ENCODE measurements around the gene TMEM40. TPM values are rescaled to one million over a fixed set of nuclear protein-coding genes. Genes with fewer than 3 reads are reported as not detected.
A peak's percentile ranks its signal among the peaks of the same experiment; 100 is the strongest.

Gene TMEM40
- polyA plus RNA-seq, 1 of the 3 experiments (the other 2 are of a cell fraction): 0.05 TPM

DNA sequence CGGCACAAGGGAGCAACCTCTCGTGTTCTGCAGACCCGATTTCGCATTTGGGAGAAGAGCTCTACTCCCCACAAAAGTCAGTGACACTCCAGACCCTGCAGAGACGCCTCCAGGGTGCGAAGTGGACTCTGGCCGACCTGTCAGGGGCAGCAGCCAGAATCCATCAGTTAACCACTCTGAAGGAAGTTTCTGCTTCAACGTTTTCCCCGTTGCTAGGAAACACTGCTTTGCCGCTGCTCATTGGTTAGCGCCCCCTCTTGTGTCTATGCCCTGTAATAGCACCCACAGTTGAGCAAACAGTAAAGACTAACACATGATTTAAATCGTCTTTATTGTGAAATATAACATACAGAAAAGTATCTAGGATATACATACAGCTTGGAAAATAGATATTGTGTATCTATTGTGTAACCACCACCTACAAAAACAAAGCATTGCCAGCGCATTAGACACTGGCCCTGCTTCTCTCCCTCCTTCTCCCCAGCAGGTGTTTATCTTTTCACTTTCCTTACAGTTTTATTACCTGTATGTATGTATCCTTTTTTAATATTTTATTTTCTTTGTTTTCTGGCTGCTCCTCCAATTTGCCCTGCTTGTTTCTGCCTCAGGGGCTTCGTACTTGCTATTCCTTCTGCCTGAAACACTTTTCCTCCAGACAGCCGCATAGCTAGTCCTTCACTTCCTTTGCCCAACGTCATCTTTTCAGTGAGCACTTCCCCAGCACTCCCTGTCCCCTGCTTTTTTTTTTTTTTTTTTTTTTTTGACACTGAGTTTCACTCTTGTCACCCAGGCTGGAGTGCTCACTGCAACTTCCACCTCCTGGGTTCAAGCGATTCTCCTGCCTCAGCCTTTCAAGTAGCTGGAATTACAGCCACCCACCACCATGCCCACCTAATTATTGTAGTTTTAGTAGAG, 38.8 kb downstream of the TMEM40 start (continued):
- TF ChIP-seq EZH2phosphoT487 (IDR thresholded peaks at IDR 0.05; ENCODE audit: borderline replicate concordance, low read depth): no peak
- TF ChIP-seq TEAD4 (IDR thresholded peaks at IDR 0.05; ENCODE audit: borderline replicate concordance, insufficient read depth): no peak
- TF ChIP-seq, protein P1, sequence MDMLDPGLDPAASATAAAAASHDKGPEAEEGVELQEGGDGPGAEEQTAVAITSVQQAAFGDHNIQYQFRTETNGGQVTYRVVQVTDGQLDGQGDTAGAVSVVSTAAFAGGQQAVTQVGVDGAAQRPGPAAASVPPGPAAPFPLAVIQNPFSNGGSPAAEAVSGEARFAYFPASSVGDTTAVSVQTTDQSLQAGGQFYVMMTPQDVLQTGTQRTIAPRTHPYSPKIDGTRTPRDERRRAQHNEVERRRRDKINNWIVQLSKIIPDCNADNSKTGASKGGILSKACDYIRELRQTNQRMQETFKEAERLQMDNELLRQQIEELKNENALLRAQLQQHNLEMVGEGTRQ (IDR thresholded peaks at IDR 0.05; ENCODE audit: borderline replicate concordance, low read depth, low read length): no peak
- TF ChIP-seq ELF1 (IDR thresholded peaks at IDR 0.05): no peak
- no peak for TF ChIP-seq MEF2A (IDR thresholded peaks at IDR 0.05; ENCODE audit: borderline replicate concordance, low read depth)
- TF ChIP-seq FOXJ3 (CRISPR knock-in tag; IDR thresholded peaks at IDR 0.05): no peak
- no peak for TF ChIP-seq POLR2AphosphoS5 (IDR thresholded peaks at IDR 0.05; ENCODE audit: low read depth, low read length)
- no peak for TF ChIP-seq TAF1 (IDR thresholded peaks at IDR 0.05; ENCODE audit: borderline replicate concordance, low read depth, low read length)
- no peak for TF ChIP-seq RCOR1 (IDR thresholded peaks at IDR 0.05; ENCODE audit: low read length)
- TF ChIP-seq EP300 (IDR thresholded peaks at IDR 0.05; ENCODE audit: borderline replicate concordance in 1 of 2, low read depth in 1 of 2, low read length in 1 of 2): no peak
- TF ChIP-seq, protein P2, sequence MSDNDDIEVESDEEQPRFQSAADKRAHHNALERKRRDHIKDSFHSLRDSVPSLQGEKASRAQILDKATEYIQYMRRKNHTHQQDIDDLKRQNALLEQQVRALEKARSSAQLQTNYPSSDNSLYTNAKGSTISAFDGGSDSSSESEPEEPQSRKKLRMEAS (IDR thresholded peaks at IDR 0.05; ENCODE audit: low read depth): no peak

DNA sequence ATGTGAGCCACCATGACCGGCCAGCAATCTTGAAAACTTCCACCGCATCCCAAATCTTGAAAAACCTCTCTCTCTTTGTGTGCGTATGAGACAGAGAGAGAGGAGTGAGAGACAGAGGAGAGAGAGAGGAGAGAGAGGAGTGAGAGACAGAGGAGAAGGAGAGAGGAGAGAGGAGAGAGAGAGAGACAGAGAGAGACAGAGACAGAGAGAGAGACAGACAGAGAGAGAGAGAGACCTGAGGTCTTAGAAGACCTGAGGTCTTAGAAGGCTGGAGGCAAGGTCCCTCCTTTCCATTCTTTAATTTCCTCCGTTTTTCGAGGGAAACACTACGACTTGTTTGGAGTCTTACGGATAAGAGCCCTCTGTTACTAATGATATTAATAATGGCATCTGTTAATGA, 39.5 kb downstream of the TMEM40 start:
- POLR2A ChIA-PET: no interaction called here
- CTCF ChIA-PET: interaction anchor here (0.6 to 4.6 kb wide), 29 partner anchors 9 to 1180 kb away, joined by 3 to 70 read pairs (median 4); partner anchors contain the start of gene RAF1
- no peak for DNase-seq

More for the DNA sequence above, 39.5 kb downstream of the TMEM40 start:
- Histone ChIP-seq H3K4me2 (peak overlapping the region; percentile 84), H4K20me1 (ENCODE audit: insufficient read depth) (no peaks in the 10 kb centered on the region), H3K79me2 (ENCODE audit: insufficient read depth) (no peaks in the 10 kb centered on the region), H3K9me2 (no peaks in the 10 kb centered on the region), H3K9me3 (no peaks in the 10 kb centered on the region), H2AFZ (ENCODE audit: low read depth) (peak overlapping the region; percentile 95), H3F3A (replicated peaks; ENCODE audit: insufficient read depth) (no peaks in the 10 kb centered on the region), H3K4me1 (ENCODE audit: control insufficient read depth in 1 of 2, insufficient read depth in 2 of 2, low read depth in 1 of 2, low read length in 1 of 2) (no peaks in the 10 kb centered on the region; a peak in 1 of 4 replicates), H3K27me3 (ENCODE audit: insufficient read depth) (no peaks in the 10 kb centered on the region), H3K4me3 (ENCODE audit: low read depth in 2 of 2, low read length in 1 of 2) (peak overlapping the region; percentile 35 to 67), H3K9ac (peak overlapping the region; percentile 36; the same call in 1 of the 2 replicates), H3K36me3 (replicated peaks in 1 of 2; ENCODE audit: control insufficient read depth in 1 of 2, insufficient read depth in 2 of 2, low read length in 1 of 2) (no peaks in the 10 kb centered on the region), H3K27ac (ENCODE audit: low read depth in 2 of 2, low read length in 1 of 2) (no peak overlapping the region)
- TF ChIP-seq JUND (IDR thresholded peaks at IDR 0.05) (no peak), MXI1 (IDR thresholded peaks at IDR 0.05; ENCODE audit: low read depth, low read length) (no peak), NRF1 (IDR thresholded peaks at IDR 0.05; ENCODE audit: low read depth, low read length) (no peak), POLR2AphosphoS5 (IDR thresholded peaks at IDR 0.05; ENCODE audit: low read depth, low read length) (no peak), FOXJ3 (CRISPR knock-in tag; IDR thresholded peaks at IDR 0.05) (no peak), RFX5 (IDR thresholded peaks at IDR 0.05; ENCODE audit: low read length) (no peak), RAD21 (IDR thresholded peaks at IDR 0.05; ENCODE audit: low read length) (no peak)
- TF ChIP-seq, protein P1 (IDR thresholded peaks at IDR 0.05; ENCODE audit: borderline replicate concordance, low read depth, low read length): no peak
- TF ChIP-seq, protein P2 (IDR thresholded peaks at IDR 0.05; ENCODE audit: low read depth): no peak
- 24% methylated on average over 7 of the region's 7 CpGs for WGBS (ENCODE audit: low lambda C conversion rate)

All from SK-N-SH (cell line).